Ramos (cell line): ENCODE data around the gene PTGES3L.
"Not testable (repeated sequence)": the region's sequence is repeated elsewhere in the genome, so short reads cannot be mapped to it uniquely, and the experiment has no call there.

Experiments
- in situ Hi-C: fragments of 300-500 bp; cut with MboI; formaldehyde crosslinking; loops from one replicate; pipeline ENCODE4 v1.14.3; 2022; ENCODE audit warnings: low sequenced_read_pairs; ENCODE audit not compliant: unreplicated experiment

PTGES3L gene

GRCh38 chr17:42924891-42925290 is 55.0 kb downstream of the PTGES3L start:
- in situ Hi-C loops = loop anchor here (25.0 kb wide), 1 partner anchor 213 kb away; no protein-coding TSS in a partner anchor

GRCh38 chr17:42923472-42923871 is 56.4 kb downstream of the PTGES3L start:
- in situ Hi-C loops = not testable (repeated sequence)

- in situ Hi-C loops = no loop called here
Observed at GRCh38 chr17:42922294-42922693, 57.6 kb downstream of the PTGES3L start.

GRCh38 chr17:42920922-42921321 is 59.0 kb downstream of the PTGES3L start:
- in situ Hi-C loops = no loop called here

- in situ Hi-C loops = no loop called here
Observed at GRCh38 chr17:42920106-42920900, 59.6 kb downstream of the PTGES3L start.

GRCh38 chr17:42919522-42920077 is 60.3 kb downstream of the PTGES3L start:
- in situ Hi-C loops = not testable (repeated sequence)

GRCh38 chr17:42918902-42919521 is 60.9 kb downstream of the PTGES3L start:
- in situ Hi-C loops = no loop called here
